GM21381 (cell line): ENCODE measurements around the gene HSFX2.
A peak's percentile ranks its signal among the peaks of the same experiment; 100 is the strongest.
"Not testable (repeated sequence)": the region's sequence is repeated elsewhere in the genome, so short reads cannot be mapped to it uniquely, and the experiment has no call there.

Experiments used
- ATAC-seq: cut with Tn5 transposase; IDR thresholded peaks from one replicate; pipeline ENCODE4 v1.9.1; 2021; ENCODE audit warnings: mild to moderate bottlenecking, moderate library complexity; ENCODE audit not compliant: unreplicated experiment

The HSFX2 gene, protein sequence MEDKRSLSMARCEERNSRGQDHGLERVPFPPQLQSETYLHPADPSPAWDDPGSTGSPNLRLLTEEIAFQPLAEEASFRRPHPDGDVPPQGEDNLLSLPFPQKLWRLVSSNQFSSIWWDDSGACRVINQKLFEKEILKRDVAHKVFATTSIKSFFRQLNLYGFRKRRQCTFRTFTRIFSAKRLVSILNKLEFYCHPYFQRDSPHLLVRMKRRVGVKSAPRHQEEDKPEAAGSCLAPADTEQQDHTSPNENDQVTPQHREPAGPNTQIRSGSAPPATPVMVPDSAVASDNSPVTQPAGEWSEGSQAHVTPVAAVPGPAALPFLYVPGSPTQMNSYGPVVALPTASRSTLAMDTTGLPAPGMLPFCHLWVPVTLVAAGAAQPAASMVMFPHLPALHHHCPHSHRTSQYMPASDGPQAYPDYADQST

DNA sequence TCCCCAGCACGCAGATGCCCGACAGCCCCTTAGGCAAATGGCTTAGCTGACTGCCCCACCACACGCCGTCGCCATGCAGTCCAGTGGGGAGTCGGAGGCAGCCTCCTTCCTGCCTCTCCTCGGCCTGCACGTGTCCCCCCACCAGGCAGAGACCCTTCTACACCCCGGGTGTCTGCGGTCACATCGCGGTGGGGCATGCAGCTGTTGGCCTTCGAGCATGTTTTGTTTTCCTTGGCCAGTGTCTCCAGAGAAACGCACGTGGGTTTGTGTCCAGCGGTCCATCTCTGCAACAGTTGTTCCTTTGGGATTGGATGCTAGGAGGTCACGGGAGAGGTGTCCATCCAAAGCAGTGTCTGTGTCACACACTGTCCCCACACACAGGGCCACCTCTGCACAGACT lies at the start of gene HSFX2:
Gene HSFX2, minus strand, starts transcription at position 101 of the 400 bp plus-strand sequence. CDS start 614 bp downstream, outside the sequence.
- ATAC-seq: not testable (repeated sequence)

DNA sequence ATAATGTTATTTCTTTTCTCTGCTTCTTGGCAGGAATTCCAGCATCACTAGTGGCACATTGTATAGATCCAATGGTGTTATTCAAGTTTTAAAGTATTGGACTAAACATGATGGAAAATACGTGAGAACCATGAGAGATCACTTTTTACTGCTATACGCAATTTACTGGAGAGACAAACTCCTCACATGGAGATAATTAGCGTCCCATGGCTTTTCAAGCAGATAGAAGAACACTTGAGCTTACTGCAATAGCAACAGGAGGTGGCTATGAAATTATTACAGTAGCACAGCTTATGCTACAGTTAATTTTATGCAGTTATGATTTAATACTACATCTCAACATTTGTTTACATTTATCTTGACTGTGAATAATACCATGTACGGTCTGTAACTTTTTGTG lies 48.4 kb upstream of the HSFX2 start:
- ATAC-seq: no peak

DNA sequence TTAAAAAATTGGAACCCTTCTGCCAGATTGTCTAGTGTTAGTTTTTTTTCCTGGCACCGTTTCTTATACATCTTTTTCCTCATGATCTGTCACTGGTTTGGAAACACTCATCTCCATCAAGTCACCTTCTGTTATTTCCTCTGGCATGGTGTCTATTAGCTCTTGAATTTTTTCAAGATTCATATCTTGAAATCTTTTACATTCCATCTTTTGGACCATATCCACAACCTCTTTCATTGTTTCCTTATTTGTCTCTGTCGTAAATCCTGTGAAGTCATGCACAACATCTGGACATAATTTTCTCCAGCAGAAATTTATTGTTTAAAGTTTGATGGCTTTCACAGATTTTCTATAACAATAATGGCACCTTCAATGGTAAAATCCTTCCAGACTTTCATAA lies 46.7 kb upstream of the HSFX2 start:
- no peak for ATAC-seq

DNA sequence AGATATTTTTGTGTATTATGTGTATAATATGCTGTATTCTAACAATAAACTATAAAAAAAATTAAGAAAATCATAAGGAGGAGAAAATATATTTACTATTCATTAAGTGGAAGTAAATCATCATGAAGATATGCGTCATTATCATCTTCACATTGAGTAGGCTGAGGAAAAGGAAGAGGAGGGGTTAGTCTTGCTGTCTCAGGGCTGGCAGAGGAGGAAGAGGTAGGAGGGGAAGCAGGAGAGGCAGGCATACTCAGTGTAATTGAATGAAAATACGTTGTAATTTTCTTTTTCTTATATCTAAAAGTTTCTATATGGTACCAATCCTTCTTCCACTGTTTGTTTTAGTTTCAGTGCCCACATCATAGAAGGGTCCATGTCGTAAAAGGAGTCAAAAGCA lies 46.3 kb upstream of the HSFX2 start:
- ATAC-seq: no peak

DNA sequence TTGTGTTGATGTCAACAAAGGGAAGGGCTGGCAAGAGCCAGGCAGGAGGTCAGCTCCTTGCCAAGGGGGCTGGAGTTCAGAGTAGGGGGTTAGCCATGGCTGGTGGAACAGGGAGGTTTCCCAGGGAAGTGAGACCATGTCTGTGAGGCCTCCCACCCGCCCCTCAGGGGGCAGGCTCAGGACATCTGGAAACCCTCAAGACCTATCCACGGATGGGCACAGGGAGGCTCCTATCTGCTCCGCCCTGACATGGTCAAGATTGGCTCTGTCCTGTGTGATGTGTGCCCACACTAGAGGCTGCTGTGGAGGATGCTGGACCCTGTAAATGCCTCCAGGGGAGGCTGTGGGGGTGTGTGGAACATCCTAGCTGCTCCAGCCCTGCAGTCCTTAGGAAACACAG lies 44.5 kb upstream of the HSFX2 start:
- no peak for ATAC-seq

DNA sequence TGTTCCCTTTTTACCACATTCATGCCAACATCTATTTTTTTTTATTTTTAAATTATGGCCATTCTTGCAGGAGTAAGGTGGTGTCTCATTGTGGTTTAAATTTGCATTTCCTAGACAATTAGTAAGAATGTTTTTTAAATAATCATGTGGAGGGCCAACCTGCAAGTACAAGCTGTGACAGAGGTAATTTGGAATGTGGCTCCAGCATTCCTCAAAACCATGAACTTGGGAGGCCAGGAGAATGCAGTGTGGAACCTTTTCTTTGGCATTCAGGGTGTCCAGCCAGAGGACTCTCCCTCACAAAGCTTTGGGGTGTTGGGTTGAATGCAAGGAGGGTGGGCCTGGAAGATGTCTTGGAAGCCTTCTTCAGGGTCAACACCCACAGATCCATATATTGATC lies 43.7 kb upstream of the HSFX2 start:
- ATAC-seq: no peak

DNA sequence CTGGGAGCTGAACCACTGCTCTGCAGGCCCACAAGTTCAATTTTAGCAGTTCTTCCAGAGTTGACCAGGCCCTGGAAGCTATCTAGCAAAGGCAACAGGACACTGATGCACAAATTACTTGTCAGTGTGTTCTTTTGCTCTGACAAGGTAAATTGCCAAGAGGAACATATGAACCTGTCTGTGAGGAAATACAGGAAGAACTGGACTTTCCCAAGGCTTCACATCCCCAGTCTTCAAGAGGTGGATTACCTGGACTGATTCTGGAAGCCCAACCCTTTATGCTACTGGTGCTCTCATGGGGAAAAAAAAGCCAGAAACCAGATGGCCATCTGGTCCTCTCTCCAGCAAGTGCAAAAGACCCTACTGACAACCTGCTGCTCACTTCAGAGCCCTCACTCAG lies 38.4 kb upstream of the HSFX2 start:
- no peak for ATAC-seq

DNA sequence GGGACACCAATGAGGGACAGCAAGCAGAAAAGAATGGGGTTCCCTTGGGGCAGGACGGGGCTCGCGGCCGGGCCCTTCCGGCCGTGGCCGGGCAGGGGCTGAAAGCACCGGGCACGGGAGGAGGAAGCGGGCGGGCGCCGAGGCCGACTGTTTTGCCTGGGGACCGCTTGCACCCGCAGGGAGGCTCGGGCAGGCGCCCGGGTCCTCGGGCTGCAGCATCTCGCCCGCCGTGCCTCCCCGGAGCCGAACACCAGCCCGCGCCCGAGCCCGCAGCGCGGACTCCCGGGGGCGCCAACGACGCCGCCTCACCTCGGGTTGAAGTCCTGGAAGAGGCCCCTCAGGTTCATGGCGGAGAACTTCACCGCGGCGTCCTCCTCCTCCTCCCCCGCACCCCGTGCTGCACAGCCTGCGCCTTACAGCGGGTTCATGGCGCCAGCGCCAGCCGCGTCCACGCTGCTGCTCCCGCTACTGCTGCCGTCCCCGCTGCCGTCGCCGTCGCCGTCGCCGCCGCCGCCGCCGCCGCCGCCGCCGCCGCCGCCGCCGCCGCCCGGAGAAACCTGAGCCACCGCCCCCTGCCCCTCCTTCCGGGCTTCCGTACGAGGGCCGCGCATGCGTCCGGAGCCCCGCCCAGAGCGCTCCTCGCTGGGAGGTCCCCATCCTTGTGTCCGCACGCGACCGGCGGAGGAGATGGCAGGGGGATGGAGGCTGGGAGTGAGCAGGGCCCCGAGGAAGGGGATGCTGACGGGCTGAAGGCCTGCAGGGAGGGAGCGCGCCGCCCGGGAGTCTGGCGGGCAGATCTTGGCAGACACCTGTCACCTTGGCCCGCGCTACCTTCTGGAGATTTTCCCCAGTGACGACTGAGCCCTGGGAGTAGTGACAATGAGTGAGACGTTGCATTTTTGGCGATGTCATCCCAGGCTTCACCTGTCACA lies 36.4 kb upstream of the HSFX2 start, which contains the start of gene TMEM185A:
Gene TMEM185A, minus strand, starts transcription at position 559 of the 932 bp plus-strand sequence. Its CDS starts 212 bp downstream, at position 347.
- ATAC-seq: peak; percentile 89

DNA sequence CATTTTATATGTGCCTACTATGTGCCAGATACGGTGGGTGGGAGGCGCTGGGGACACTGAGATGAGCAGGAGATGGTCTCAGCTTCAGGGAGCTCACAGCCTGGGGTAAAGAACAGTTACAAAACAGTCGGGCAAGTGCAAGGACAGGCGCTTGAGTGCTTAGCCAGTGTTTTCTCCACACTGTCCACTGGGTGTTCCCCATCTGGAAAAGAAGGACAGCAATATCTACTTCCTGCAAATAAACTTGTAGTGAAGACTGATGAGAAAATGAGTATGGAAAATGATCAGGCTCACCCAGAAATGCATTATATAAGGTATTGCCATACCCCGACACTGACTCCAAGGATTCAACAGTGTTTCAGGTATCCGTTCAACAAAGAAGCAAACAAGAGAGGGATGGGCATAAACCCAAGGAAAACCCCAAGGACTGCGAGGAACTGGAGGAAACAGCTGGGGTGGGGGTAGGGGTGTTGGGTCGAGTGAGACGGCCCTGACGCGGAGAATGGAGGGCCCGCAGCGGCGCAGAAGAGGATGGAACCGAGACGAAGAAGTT lies 35.6 kb upstream of the HSFX2 start:
- no peak for ATAC-seq

DNA sequence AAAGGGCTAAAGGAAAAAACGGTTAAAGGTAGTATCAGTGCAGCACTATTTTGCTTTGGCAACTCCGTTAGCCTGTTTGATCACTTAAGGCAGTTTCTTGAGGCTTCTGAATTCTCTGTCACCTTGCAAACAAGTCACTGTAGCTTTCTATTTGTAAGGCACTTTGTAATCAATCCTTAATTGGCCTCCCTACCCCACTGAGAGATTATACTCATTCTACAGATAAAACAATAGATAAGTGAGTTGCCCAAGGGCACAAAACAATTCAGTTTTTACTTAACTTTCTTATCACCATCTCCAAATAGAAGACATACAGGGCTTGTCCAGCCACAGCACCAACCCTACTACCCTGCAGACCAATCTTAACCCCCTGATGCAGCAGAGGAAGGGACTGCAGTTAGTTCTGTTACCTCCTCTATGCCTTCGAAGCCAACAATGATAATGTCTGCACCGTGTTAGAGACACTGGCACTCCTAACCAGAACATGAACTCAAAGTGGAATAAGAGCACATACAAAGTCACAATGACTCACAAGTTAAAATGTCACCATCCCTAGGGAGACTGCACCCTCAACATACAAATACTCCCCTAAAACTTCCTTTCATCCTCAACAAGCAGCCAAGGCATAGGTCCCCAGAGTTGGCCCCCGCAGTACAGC lies 34.7 kb upstream of the HSFX2 start:
- no peak for ATAC-seq

DNA sequence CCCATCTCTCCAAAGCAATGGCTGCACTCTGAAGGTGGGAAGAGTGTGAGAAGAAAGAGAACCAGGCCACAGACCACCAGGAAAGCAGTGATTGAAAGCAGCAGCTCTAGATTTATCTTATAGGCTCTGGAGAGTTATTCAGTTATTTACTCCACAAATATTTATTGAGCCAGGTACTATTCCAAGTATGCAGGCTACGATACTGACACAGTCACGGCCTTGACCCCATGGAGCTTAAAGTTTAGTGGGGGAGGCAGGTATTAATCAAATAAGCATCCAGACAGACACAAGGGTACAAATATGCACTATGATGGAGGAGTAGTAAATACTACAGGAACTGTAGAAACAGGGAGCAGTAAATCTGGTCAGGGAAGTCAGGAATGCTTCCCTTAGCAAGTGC lies 33.7 kb upstream of the HSFX2 start:
- no peak for ATAC-seq

DNA sequence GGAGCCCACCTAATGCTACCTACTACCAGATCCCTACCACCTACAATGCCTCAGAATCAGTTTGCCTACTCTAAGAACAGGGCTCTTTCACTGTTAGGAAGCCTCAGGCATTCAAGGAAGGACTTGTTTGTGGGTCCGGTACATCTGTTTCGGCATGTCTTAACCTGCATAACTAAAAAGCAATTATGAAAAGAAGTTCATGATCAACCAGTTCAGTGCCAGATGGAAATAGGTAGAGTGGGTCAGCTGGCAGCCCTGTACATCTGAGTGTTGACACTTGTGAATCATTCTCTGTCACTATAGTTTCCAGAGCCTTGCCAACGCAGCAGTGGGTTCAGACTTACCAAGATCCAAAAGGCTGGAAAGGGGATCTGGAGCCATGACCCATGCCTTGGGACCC lies 33.2 kb upstream of the HSFX2 start:
- ATAC-seq: no peak

DNA sequence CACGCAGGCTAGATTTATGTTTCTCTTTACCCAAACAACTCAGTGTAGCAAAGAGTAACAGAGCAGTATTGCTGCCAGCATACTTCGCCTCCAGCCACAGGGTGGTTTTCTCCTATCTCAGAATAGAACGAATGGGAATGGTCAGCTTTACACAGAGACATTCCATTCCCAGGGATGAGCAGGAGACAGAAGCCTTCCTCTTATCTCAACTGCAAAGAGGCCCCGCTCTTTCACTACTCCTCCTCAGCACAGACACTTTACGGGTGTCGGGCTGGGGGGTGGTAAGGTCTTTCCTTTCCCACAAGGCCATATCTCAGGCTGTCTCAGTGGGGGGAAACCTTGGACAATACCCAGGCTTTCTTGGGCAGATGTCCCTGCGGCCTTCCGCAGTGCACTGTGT lies 31.7 kb upstream of the HSFX2 start:
- ATAC-seq: not testable (repeated sequence)

DNA sequence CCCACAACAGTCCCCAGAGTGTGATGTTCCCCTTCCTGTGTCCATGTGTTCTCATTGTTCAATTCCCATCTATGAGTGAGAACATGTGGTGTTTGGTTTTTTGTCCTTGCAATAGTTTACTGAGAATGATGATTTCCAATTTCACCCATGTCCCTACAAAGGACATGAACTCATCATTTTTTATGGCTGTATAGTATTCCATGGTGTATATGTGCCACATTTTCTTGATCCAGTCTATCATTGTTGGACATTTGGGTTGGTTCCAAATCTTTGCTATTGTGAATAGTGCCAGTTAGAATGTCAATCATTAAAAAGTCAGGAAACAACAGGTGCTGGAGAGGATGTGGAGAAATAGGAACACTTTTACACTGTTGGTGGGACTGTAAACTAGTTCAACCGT lies 24.5 kb upstream of the HSFX2 start:
- ATAC-seq: not testable (repeated sequence)

DNA sequence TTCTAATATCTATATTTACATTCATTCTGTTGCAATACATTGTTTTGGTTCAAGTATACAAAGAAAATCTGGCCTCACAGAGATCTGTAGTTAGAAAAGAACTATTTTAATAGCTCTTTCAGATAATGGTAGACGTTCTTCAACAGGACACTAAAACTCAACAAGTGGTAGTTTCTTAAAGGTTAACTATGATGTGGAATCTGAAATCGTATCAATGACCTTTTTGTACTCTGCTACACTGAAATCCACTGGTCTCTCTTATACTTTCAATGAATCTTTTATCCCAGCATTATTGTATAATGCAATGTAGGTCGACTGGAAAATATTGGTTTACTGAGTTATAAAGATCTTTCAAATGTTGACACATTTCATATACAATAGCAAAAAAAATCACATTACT lies 23.8 kb upstream of the HSFX2 start:
- ATAC-seq: no peak

DNA sequence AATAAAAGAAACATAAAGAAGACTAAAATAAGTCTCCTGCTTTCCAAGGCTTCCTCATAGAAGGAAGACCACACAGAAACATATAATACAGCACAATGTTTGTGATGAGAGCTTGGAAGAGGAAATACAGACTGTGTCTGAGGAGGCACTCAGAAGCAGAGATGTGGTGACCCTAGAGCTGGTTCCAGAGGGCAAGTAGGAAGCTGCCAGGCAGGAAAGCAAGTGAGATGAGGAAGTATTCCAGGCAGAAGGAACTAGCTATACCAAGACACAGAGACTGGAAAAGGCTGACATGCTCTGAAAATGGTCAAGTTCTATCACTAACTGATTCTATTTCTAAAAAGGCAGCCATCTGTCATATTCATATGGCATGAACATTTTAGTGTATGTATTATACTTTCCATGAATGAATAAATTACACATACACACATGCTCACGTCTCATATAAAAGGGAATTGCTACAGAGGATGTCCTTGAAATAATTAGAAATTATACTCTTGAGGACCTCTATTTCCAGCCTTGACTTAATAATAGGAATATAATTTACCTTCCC lies 16.6 kb upstream of the HSFX2 start:
- no peak for ATAC-seq

DNA sequence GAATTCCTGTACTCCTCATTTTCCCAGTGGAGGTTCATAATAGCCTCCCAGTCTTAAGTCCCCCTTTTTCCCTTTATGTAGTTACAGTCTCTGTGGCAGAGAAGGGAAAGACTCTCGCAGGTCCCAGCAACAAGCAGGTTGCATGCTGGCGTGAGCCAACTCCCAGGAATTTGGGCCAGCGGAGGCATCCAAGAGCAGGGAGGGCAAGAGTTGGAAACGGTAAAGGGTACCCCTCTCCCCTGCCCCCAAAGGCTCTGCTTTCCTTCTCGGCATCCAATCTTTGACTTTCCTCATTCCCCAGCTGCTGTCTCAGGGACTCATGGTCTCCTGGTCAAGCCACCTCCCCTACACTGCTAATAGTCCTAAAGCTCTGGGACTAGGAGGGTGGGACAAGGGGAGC lies 15.4 kb upstream of the HSFX2 start:
- no peak for ATAC-seq

DNA sequence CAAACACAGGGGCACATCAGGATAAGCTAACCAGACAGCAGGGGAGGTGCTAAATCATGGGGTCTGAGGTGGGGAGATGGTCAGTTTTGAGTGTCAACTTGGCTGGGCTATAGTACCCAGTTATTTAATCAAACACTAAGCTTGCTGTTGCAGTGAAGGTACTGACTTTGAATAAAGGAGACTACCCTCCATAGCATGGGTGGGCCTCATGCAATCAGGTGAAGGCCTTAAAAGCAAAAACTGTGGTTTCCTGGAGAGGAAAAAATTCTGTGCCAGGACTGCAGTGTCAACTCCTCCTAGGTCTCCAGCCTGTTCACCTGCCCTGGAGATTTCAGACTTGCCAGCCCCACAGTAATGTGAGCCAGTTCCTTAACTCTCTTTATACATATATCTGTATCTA lies 12.6 kb upstream of the HSFX2 start:
- no peak for ATAC-seq

DNA sequence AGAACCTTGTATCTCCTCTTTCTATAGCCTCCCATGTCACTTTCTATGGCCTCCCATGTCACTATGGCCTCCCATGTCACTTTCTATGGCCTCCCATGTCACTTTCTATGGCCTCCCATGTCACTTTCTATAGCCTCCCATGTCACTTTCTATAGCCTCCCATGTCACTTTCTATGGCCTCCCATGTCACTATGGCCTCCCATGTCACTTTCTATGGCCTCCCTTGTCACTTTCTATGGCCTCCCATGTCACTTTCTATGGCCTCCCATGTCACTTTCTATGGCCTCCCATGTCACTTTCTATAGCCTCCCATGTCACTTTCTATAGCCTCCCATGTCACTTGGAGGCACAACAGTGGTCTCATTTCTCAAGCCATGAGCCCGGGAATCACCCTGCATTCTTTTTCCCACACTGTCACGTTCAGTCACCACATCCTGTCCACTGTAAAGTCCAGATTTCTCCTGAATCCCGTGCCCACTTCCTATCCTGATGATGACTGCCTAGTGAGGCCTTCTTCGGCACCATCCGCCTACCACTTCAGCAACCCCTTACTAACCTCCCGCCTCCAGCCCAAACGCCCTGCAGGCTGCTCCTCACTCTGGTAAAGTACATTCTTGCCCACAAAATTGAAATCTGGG lies 10.3 kb upstream of the HSFX2 start:
- ATAC-seq: not testable (repeated sequence)

DNA sequence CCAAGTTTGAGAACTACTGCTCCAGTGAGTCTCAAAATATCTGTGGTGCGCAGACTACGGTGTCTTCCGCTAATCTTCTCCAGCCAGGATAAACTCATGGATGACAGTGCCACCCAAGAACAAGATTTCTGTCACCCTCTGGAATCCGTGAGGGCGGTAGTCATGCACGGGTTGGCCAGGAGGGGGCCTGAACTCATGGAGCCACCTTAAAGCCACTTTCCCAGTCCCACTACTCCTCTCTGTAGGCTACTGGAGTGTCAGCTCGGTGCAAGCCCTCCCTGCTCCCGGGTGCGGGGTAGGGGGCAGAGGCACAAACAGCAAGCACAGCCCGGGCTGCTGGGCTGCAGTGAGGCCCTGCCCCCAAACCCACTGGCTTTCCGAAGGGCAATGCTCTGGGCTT lies 3.5 kb upstream of the HSFX2 start:
- not testable (repeated sequence) for ATAC-seq
